DND-41 (cell line): ENCODE results near the gene FAM72B.
"Not testable (repeated sequence)": the region's sequence is repeated elsewhere in the genome, so short reads cannot be mapped to it uniquely, and the experiment has no call there.

Experiments
- EZH2 ChIP-seq: IDR thresholded peaks from 3 replicates; pipeline ENCODE4 v1.6.1; 2012; ENCODE audit warnings: borderline replicate concordance, low read depth, mild to moderate bottlenecking, moderate library complexity, low read length, inconsistent platforms; ENCODE audit not compliant: severe bottlenecking
- TF ChIP-seq, protein P1 (sequence below): IDR thresholded peaks from 2 replicates; pipeline ENCODE4 v1.5.1; 2012; ENCODE audit warnings: borderline replicate concordance, low read length, moderate library complexity, mild to moderate bottlenecking; ENCODE audit not compliant: poor library complexity, severe bottlenecking; ENCODE audit errors: extremely low read depth

GRCh38 chr1:121215699-121216417 is 31.7 kb upstream of the FAM72B start:
- TF ChIP-seq, protein P1, sequence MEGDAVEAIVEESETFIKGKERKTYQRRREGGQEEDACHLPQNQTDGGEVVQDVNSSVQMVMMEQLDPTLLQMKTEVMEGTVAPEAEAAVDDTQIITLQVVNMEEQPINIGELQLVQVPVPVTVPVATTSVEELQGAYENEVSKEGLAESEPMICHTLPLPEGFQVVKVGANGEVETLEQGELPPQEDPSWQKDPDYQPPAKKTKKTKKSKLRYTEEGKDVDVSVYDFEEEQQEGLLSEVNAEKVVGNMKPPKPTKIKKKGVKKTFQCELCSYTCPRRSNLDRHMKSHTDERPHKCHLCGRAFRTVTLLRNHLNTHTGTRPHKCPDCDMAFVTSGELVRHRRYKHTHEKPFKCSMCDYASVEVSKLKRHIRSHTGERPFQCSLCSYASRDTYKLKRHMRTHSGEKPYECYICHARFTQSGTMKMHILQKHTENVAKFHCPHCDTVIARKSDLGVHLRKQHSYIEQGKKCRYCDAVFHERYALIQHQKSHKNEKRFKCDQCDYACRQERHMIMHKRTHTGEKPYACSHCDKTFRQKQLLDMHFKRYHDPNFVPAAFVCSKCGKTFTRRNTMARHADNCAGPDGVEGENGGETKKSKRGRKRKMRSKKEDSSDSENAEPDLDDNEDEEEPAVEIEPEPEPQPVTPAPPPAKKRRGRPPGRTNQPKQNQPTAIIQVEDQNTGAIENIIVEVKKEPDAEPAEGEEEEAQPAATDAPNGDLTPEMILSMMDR, result not testable (repeated sequence)
- TF ChIP-seq EZH2, result not testable (repeated sequence)
